Prostate gland (tissue), 2 donors: ENCODE data around the gene SCNN1A.
A peak's percentile ranks its signal among the peaks of the same experiment; 100 is the strongest.

Source experiments
- CTCF ChIP-seq, 4 experiments: fragments of 200-600 bp in 2 of 4; fragments of 450-650 bp in 2 of 4; sonication (generic) in 2 of 4; IDR thresholded peaks; 1 replicate in 3 of 4; 2 replicates in 1 of 4; pipeline ENCODE4 v1.5.1; 2016 to 2019; ENCODE audit warnings: antibody characterized with exemption in 4 of 4, mild to moderate bottlenecking in 2 of 4, moderate library complexity in 2 of 4
- POLR2AphosphoS5 ChIP-seq: sonication (generic); formaldehyde crosslinking; IDR thresholded peaks from one replicate; pipeline ENCODE4 v1.6.1; 2017; ENCODE audit warnings: antibody characterized with exemption

GRCh38 chr12:6340032-6340638 lies 35.2 kb downstream of the SCNN1A start:
- no peak for TF ChIP-seq CTCF (IDR thresholded peaks at IDR 0.05)
- TF ChIP-seq POLR2AphosphoS5: peak; percentile 62
